Psoas muscle (tissue), 8 donors: ENCODE data around the gene CACNA1C. TPM values are rescaled to one million over a fixed set of nuclear protein-coding genes. Genes with fewer than 3 reads are reported as not detected.

Experiments used
- ATAC-seq, 4 donors: fragments of 200-7000 bp; cut with Tn5 transposase; one replicate each; pipeline ENCODE4 v1.9.1; 2020; ENCODE audit warnings: moderate library complexity in 3 of 4, mild to moderate bottlenecking in 2 of 4
- DNase-seq, 2 donors: peaks; one replicate each; pipeline ENCODE4 v3.0.0-alpha.2; 2020
- H3K27ac ChIP-seq: fragments of 200-600 bp; one replicate; pipeline ENCODE4 v1.8.0; 2022
- H3K27me3 ChIP-seq, 3 donors: fragments of 200-600 bp in 1 of 3; one replicate each; pipeline versions ENCODE4 v1.6.1 to v1.8.0; 2013 to 2022; ENCODE audit warnings: low read length in 2 of 3, mild to moderate bottlenecking in 2 of 3, moderate library complexity in 1 of 3; ENCODE audit not compliant: insufficient read depth in 3 of 3
- H3K36me3 ChIP-seq, 2 donors: fragments of 200-600 bp in 1 of 2; one replicate each; pipeline versions ENCODE4 v1.6.1 to v1.8.0; 2013 to 2022; ENCODE audit warnings: low read depth in 1 of 2, mild to moderate bottlenecking in 1 of 2, moderate library complexity in 1 of 2; ENCODE audit not compliant: insufficient read depth in 1 of 2
- H3K4me1 ChIP-seq: fragments of 200-600 bp; one replicate; pipeline ENCODE4 v1.8.0; 2022
- H3K4me3 ChIP-seq: fragments of 200-600 bp; one replicate; pipeline ENCODE4 v1.8.0; 2022; ENCODE audit warnings: mild to moderate bottlenecking
- H3K9me3 ChIP-seq: fragments of 200-600 bp; one replicate; pipeline ENCODE4 v1.8.0; 2022
- WGBS, 3 donors: extraction: QIAGEN DNeasy Blood & Tissue Kit; methylation state at CpG; one replicate each; pipeline versions ENCODE4 v1.1.6 to v1.1.7; 2013; 5-methylcytosine and 5-hydroxymethylcytosine counted together
- intact Hi-C, 2 donors: fragments of 100-400 bp; cut with DNase I; formaldehyde crosslinking; loops; one replicate each; pipeline versions ENCODE4 v1.11.0 to v1.14.2; 2022
- polyA plus RNA-seq, 3 donors: library from polyadenylated mRNA; stranded (reverse); fragments of 200-250 nt; gene quantifications; one replicate each; pipeline ENCODE4 v1.2.3, GENCODE V29; 2013
- total RNA-seq, 4 donors: library from RNA; stranded (reverse); fragmentation: NEBNext Ultra II Directional in 2 of 4; extraction: Animal tissue kit (Norgen Biotek cat#: 25700) in 2 of 4; gene quantifications; one replicate each; pipeline versions ENCODE4 v1.2.1 to v1.2.4, GENCODE V29; 2021 to 2023
- TF ChIP-seq, protein P1 (sequence below): fragments of 200-600 bp; IDR thresholded peaks from one replicate; pipeline ENCODE4 v1.8.0; 2022; ENCODE audit warnings: antibody characterized with exemption
- donor health status: healthy with polysubstance abuse.
- donor health status: DM: no; HTN: no; CAD: no; lungs with moderate emphysema.
- donor health status: Bipolar disorder and iron deficiency.
- donor health status: healthy.
- donor health status: DM: yes; HTN: yes; CAD: no.
- donor health status: DM: no; HTN: no; CAD: no.
- donor health status: DM: no; HTN: no; CAD: no.
- donor health status: DM: yes; HTN: yes; CAD: no.

The CACNA1C gene
- total and polyA plus RNA-seq, 7 donors: 0.26 to 2.9 (median 0.95) TPM

DNA sequence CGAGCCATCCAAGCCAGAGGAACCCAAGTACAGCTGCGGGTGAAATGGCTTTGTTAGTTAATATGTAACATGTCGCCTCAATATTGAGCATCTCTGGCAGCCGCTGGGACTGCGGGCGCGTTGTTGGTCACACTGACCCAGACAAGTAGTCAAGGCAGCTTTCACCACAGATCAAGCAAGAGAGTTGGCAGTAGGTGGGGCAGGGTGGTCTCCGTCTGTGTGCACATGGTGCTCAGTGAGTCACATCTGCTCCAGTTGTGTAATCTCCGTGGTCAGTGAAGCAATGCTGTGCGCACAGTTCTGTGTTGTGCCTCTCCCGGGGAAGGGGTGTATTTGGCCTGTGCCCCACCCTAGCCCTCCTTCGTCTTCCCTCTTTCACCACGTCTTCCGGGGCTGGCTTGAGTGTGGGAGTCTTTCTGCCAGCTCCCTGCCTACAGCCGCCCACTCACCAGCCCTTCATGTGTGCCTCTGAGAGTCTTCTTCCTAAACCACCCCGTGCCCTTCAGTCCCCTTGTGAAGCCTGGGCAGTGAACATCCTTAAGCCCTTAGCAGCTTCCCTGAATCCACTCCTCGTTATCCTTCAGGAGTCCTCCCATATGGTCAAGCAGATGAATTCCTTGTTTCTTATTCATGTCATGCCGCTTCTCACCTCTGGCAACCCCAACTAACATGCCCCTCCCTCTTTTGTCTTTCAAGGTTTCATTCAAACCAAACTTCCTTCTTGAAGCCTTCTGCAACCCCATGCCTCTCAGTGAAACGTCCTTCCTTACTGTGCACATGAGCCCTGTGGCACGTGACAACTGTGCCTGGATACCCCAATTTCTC lies 242.1 kb downstream of the CACNA1C start:
- no peak overlapping the region for H3K4me3 ChIP-seq
- intact Hi-C loops: loop anchor here in 1 of 2 donors (10.0 kb wide), 1 partner anchor 290 kb away; no protein-coding TSS in a partner anchor
- WGBS, 3 donors: 75 to 78% (median 76%) methylated on average over 20 of the region's 20 CpGs
- TF ChIP-seq, protein P1, sequence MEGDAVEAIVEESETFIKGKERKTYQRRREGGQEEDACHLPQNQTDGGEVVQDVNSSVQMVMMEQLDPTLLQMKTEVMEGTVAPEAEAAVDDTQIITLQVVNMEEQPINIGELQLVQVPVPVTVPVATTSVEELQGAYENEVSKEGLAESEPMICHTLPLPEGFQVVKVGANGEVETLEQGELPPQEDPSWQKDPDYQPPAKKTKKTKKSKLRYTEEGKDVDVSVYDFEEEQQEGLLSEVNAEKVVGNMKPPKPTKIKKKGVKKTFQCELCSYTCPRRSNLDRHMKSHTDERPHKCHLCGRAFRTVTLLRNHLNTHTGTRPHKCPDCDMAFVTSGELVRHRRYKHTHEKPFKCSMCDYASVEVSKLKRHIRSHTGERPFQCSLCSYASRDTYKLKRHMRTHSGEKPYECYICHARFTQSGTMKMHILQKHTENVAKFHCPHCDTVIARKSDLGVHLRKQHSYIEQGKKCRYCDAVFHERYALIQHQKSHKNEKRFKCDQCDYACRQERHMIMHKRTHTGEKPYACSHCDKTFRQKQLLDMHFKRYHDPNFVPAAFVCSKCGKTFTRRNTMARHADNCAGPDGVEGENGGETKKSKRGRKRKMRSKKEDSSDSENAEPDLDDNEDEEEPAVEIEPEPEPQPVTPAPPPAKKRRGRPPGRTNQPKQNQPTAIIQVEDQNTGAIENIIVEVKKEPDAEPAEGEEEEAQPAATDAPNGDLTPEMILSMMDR: no peak
- H3K9me3 ChIP-seq: no peaks in the 10 kb centered on the region
- H3K36me3 ChIP-seq: no peaks in the 10 kb centered on the region
- no peaks in the 10 kb centered on the region for H3K4me1 ChIP-seq
- DNase-seq (no peak), ATAC-seq (peak in 2 of 4 donors; percentile 31 to 45)
- peaks cover 0 to 6% (median 0%) of the 10 kb centered on the region in 3 donors for H3K27me3 ChIP-seq
- H3K27ac ChIP-seq: no peak overlapping the region

DNA sequence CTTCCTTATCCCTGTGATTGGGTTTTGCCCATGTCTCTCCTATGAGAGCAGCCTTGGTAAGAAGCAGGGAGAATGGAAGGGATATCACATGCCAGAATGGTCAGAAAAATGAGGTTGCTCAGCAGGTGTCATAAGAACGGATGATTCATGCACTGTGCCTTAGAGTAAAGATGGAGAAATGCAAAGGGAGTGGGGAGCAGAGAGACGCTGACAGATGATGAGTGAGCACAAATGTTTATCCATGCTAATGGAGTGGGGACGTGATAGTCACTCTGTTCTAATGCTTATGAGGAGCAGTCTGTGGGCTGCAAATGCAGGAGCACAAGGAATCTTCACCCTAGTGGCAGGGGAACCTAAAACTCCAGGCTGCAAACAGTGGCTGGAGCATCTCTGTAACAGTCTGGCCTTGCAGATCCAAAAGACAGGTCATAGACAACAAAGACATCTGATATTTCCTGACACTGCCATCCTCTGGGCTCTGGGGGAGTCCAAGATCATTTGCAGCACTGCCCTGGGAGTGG lies 243.2 kb downstream of the CACNA1C start:
- no peaks in the 10 kb centered on the region for H3K4me1 ChIP-seq

DNA sequence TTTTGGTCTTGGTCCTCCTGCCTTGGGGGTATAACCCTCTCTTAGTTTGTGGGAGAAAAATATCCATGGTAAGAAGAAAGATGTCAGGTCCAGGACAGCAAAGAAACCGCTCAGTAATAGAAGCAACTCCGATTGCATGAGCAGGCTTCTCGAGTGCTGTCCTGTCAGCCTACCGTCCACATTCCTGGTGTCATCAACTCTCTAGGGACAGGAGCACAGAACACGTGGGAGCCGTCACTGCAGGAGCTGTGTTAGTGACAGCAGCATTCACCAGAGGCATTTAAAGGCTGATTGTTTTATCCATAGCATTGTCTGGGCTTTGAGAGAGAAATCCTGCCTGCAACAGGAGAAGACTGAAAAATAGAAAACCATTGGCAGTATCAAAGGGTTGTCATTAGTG lies 244.2 kb downstream of the CACNA1C start:
- Histone ChIP-seq H3K9me3 (no peaks in the 10 kb centered on the region), H3K4me1 (no peaks in the 10 kb centered on the region), H3K27ac (no peak overlapping the region), H3K4me3 (no peak overlapping the region), H3K27me3 (peaks cover 0 to 8% (median 0%) of the 10 kb centered on the region in 3 donors), H3K36me3 (no peaks in the 10 kb centered on the region)
- WGBS, 3 donors: 57 to 61% (median 58%) methylated on average over 6 of the region's 6 CpGs
- TF ChIP-seq, protein P1: no peak
- peak in 2 of 4 donors; percentile 42 to 80 for ATAC-seq
- DNase-seq: no peak
- intact Hi-C loops: loop anchor here in 1 of 2 donors (10.0 kb wide), 1 partner anchor 288 kb away; no protein-coding TSS in a partner anchor

More for the DNA sequence above, 243.2 kb downstream of the CACNA1C start:
- ATAC-seq (peak in 1 of 4 donors; percentile 59), DNase-seq (no peak)
- H3K4me3 ChIP-seq: no peak overlapping the region
- TF ChIP-seq, protein P1: no peak
- H3K27me3 ChIP-seq: peaks cover 0 to 6% (median 0%) of the 10 kb centered on the region in 3 donors
- intact Hi-C loops: loop anchor here in 1 of 2 donors (10.0 kb wide), 1 partner anchor 289 kb away; no protein-coding TSS in a partner anchor
- WGBS, 3 donors: 29 to 45% (median 33%) methylated on average over 3 of the region's 3 CpGs
- H3K9me3 ChIP-seq: no peaks in the 10 kb centered on the region
- H3K27ac ChIP-seq: no peak overlapping the region
- H3K36me3 ChIP-seq: no peaks in the 10 kb centered on the region

DNA sequence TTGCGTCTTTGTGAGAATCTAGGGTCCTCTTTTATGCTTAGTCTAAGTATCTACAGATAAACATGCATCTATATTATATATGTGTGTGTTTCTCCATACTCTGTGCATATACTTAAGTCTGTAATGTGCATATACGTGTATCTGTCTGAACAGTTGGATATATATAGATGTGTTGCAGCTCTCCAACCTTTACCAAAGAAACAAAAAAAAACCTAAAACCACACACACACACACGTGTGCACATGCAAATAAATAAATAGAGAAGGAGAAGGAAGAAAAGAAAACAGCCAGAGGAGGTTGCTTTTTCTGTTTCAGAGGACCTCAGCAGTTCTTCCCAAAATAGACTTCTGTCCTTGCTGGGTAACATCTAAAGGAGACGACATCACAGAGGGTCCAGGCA lies 244.9 kb downstream of the CACNA1C start:
- WGBS, 3 donors: 75 to 82% (median 76%) methylated on average over 4 of the region's 4 CpGs
- no peak for DNase-seq
- TF ChIP-seq, protein P1: no peak
- H3K27ac ChIP-seq: no peak overlapping the region
- no peaks in the 10 kb centered on the region for H3K36me3 ChIP-seq
- no peaks in the 10 kb centered on the region for H3K9me3 ChIP-seq
- H3K27me3 ChIP-seq: peaks cover 0 to 8% (median 0%) of the 10 kb centered on the region in 3 donors
- intact Hi-C loops: loop anchor here in 1 of 2 donors (10.0 kb wide), 1 partner anchor 287 kb away; no protein-coding TSS in a partner anchor
- ATAC-seq: no peak
- no peaks in the 10 kb centered on the region for H3K4me1 ChIP-seq
- no peak overlapping the region for H3K4me3 ChIP-seq
